AG09319 (cell line): ENCODE data around the gene OXLD1.

Experiments
- DNase-seq: peaks from one replicate; pipeline ENCODE4 v3.0.0-alpha.2; 2010; ENCODE audit warnings: low read depth; ENCODE audit errors: extremely low read depth
- TF ChIP-seq, protein P1 (sequence below): IDR thresholded peaks from 2 replicates; pipeline ENCODE4 v1.5.1; 2011; ENCODE audit warnings: low read depth, mild to moderate bottlenecking, inconsistent platforms, low read length, moderate library complexity

Gene OXLD1

DNA sequence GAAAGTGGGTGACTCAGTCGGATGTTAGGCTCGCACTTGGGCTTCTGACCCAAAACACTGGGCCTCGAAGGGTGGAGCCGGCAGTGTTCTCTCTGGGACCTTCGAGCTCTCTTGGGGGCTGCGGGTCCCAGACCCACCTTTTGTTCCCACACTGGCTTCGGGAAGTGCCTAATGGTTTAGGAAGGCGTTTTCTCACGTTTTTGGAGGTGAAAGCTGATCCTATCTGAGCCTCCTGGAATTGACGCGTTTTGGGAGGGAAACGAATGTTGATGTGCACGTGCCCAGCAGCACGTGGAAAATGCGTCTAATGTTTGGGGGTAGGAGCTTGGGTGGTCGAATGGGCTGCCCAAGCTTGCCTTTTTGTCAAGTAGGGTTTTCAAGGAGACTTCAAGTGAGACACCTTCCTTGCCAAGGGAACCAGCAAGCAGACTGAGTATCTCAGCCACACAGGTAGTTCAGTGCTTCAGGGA is 18.1 kb upstream of the OXLD1 start:
- TF ChIP-seq, protein P1, sequence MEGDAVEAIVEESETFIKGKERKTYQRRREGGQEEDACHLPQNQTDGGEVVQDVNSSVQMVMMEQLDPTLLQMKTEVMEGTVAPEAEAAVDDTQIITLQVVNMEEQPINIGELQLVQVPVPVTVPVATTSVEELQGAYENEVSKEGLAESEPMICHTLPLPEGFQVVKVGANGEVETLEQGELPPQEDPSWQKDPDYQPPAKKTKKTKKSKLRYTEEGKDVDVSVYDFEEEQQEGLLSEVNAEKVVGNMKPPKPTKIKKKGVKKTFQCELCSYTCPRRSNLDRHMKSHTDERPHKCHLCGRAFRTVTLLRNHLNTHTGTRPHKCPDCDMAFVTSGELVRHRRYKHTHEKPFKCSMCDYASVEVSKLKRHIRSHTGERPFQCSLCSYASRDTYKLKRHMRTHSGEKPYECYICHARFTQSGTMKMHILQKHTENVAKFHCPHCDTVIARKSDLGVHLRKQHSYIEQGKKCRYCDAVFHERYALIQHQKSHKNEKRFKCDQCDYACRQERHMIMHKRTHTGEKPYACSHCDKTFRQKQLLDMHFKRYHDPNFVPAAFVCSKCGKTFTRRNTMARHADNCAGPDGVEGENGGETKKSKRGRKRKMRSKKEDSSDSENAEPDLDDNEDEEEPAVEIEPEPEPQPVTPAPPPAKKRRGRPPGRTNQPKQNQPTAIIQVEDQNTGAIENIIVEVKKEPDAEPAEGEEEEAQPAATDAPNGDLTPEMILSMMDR: no peak
- DNase-seq: peak; percentile 34

DNA sequence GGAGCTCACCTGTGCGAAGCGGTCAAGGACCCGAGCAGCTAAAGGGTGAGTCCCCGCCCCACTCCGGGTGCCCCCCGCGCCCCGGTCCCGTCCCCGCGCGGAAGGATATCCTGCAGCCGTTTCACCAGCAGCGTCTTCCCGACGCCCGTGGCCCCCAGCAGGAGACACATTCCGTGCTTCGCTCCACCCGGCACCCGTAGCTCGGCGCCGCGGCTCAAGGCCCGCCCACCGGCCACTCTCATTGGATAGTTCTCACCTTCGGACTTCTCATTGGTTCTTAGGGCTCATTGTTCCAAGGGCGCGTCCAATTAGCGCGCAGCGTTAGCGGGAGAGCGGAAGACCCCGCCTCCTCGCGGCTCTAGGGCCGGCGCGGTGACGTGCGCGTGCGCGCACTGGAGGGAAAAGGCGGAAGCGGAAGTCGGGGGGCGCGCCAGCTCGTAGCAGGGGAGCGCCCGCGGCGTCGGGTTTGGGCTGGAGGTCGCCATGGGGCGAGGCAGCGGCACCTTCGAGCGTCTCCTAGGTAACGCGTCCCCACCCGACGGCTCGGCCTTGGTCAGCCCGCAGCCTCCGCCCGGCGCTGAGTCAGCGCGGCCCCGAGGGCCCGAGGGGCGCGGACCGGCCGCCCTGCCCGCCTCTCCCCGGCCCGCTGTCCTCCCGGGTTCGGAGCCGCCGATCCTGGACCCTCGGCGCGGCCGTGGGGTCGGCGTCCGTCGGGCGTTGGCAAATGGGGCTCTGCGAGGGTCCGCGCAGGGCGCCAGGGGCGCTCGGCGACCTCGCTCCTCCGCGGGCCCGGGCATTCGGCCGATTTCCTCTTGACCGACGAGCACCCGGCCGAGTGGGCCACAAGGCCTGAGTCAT is 17.4 kb upstream of the OXLD1 start, which contains the start of the genes ARL16 and HGS:
TSS of gene ARL16 (minus strand) at position 214 of the 858 bp plus-strand sequence. CDS start at position 170, 44 bp downstream.
TSS of gene HGS (plus strand) at position 428 of the 858 bp plus-strand sequence. CDS start at position 484, 56 bp downstream.
- TF ChIP-seq, protein P1: no peak
- peak; percentile 98 for DNase-seq

DNA sequence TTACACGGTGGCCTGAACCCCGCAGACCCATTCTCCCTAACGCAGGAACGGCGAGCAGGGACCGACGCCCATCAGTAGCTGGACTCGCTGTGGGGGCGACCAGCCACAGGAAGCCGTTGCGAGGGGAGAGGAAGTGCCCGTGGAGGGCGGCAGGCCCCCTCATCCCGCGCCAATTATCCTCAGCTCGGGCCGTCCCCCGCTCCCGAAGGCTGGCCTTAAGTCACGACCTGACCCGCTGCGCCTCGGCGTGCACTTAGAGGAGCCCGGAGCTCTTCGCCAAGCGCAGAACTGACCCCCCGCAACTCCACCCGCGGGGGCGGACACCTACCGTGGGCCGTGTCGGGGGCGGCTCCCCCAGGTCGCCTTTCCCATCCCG is 16.8 kb upstream of the OXLD1 start:
- DNase-seq: no peak
- TF ChIP-seq, protein P1: no peak

DNA sequence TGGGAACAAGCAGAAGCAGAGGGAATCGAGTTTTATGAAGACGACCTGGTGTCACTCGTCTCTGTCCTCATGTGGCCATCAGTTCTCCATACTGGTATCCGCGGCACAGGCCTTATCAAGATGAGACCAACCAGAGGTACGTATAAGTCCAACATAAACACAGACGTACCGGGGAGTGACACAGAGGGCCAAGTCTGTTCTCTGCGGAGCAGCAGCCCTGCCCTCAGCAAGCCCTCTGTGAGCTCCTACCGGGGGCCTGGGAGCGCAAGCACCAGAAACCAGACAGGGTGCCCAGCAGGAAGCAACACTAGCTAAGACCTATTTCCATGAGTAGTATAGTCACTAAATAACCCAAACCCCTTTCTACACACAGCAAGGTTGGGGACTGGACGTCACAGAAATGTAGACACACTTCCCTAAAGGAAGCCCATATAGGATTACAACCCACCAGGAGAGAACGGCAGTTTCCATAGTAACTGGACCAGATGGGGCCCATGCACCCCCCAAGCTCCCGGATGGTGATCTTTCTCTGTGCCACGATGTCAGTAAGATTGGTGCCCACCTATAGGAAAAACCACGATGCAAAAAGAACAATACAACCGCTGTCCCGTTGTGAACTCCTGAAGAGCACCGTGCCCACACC is 16.3 kb upstream of the OXLD1 start:
- no peak for DNase-seq
- TF ChIP-seq, protein P1: no peak

DNA sequence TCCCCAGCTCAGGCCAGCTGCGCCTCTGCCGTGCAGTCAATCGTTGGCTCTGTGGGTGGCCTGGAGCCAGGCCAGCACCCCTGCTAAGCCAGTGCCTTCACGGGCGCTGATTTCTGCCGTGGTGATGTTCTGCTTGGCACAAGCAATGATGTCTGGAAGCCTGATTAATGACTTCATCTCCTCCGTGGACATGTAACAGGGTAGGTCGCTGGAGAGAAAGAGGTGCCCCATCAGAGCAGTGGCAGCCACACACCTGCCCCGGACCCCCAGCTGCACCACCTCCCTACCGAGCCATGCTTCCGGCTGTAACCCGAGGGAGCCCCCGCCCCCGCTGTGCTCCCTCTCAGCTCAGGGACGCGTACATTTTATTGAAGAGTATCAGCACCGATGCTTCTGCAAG is 15.3 kb upstream of the OXLD1 start:
- TF ChIP-seq, protein P1: no peak
- DNase-seq: no peak

DNA sequence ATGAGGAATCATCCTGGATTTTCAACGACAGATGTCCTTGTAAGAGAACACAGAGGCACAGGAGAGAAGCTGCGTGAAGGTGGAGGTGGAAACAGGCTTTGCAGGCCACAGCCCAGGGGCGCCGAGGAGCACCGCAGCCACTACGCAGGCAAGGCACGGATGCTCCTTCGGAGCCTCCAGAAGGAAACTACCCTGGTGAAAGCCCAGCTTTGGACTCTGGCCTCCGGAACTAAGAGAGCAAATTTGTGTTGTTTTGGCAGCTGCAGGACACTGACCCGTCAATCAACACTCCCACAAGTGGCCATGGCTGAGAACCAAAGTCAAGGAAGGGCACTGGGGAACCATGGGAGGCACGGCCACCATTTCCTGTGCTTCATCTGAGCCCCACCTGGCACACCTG is 13.7 kb upstream of the OXLD1 start:
- no peak for DNase-seq
- TF ChIP-seq, protein P1: no peak

DNA sequence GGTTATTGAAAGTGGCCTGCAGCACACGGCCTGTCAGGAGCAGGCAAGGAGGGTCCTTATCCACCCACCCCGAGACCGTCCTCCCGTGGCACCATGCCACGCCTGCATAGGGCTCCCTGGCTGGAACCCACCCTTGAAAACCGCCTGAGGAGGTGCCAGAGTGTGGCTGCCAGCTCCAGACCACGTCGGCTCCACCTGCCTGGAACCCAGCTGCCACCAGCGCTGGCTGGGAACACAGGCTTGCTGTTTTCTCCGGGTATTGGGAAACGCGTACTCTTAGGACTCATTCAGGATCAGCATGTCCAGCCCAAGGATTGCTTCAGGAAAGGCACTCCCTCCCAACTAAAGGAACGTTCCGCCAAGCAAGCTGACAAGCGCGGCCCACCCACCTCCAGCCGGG is 10.5 kb upstream of the OXLD1 start:
- TF ChIP-seq, protein P1: no peak
- DNase-seq: no peak
